ENCODE measurements around the gene ACP7.
"Not testable (repeated sequence)": the region's sequence is repeated elsewhere in the genome, so short reads cannot be mapped to it uniquely, and the experiment has no call there.

The ACP7 gene

GRCh38 chr19:39078436-39079200 lies 5.5 kb upstream of the ACP7 start:
- no peak for DNase-seq

- DNase-seq = no peak
Measured at GRCh38 chr19:39080431-39080830, 3.7 kb upstream of the ACP7 start.

- DNase-seq = no peak
Measured at GRCh38 chr19:39082167-39082566, 2.0 kb upstream of the ACP7 start.

GRCh38 chr19:39082745-39083598 lies 1.2 kb upstream of the ACP7 start:
- no peak for DNase-seq

- DNase-seq = no peak
Measured at GRCh38 chr19:39083599-39083982, 577 bp upstream of the ACP7 start.

GRCh38 chr19:39084732-39085080 lies 538 bp downstream of the ACP7 start:
- DNase-seq = no peak

- DNase-seq = no peak
Measured at GRCh38 chr19:39085392-39085791, 1.2 kb downstream of the ACP7 start.

- no peak for DNase-seq
Measured at GRCh38 chr19:39086386-39086785, 2.2 kb downstream of the ACP7 start.

GRCh38 chr19:39087907-39088686 lies 3.9 kb downstream of the ACP7 start:
- no peak for DNase-seq

- DNase-seq = not testable (repeated sequence)
Measured at GRCh38 chr19:39090016-39090415, 5.8 kb downstream of the ACP7 start.

- DNase-seq = no peak
Measured at GRCh38 chr19:39090881-39091280, 6.7 kb downstream of the ACP7 start.

GRCh38 chr19:39095799-39096540 lies 11.8 kb downstream of the ACP7 start:
- not testable (repeated sequence) for DNase-seq

GRCh38 chr19:39097299-39097698 lies 13.1 kb downstream of the ACP7 start:
- DNase-seq = no peak

GRCh38 chr19:39097721-39098120 lies 13.6 kb downstream of the ACP7 start:
- no peak for DNase-seq

- DNase-seq = no peak
Measured at GRCh38 chr19:39098365-39099269, 14.4 kb downstream of the ACP7 start.

GRCh38 chr19:39099341-39099740 lies 15.2 kb downstream of the ACP7 start:
- DNase-seq = no peak

GRCh38 chr19:39100500-39101166 lies 16.5 kb downstream of the ACP7 start:
- DNase-seq = no peak

- DNase-seq = no peak
Measured at GRCh38 chr19:39103151-39103550, 19.0 kb downstream of the ACP7 start.

GRCh38 chr19:39104186-39104596 lies 20.0 kb downstream of the ACP7 start:
- no peak for DNase-seq

GRCh38 chr19:39106194-39106593 lies 22.0 kb downstream of the ACP7 start:
- no peak for DNase-seq

GRCh38 chr19:39109641-39110040 lies 25.5 kb downstream of the ACP7 start:
- no peak for DNase-seq

Measured in SHP77 (cell line).